Neuronal stem cell (in vitro differentiated cells): ENCODE measurements around the gene CCDC157.

Experiments
- DNase-seq: peaks from one replicate; pipeline ENCODE4 v3.0.0-alpha.2; 2013; ENCODE audit warnings: low spot score
- H2AFZ ChIP-seq: one replicate; pipeline ENCODE4 v1.6.1; 2013; ENCODE audit warnings: mild to moderate bottlenecking, low read length, inconsistent platforms
- H2AK5ac ChIP-seq: 2 replicates; pipeline ENCODE4 v1.6.1; 2013; ENCODE audit warnings: low read depth, mild to moderate bottlenecking, inconsistent platforms, low read length, moderate library complexity, mixed read lengths
- H2BK120ac ChIP-seq: 2 replicates; pipeline ENCODE4 v1.6.1; 2013; ENCODE audit warnings: low read depth, mild to moderate bottlenecking, inconsistent platforms, low read length, moderate library complexity, mixed read lengths
- H2BK12ac ChIP-seq: one replicate; pipeline ENCODE4 v1.6.1; 2013; ENCODE audit warnings: low read length, inconsistent platforms
- H2BK15ac ChIP-seq: 2 replicates; pipeline ENCODE4 v1.6.1; 2013; ENCODE audit warnings: mild to moderate bottlenecking, low read length, inconsistent platforms, mixed read lengths
- H2BK5ac ChIP-seq: one replicate; pipeline ENCODE4 v1.6.1; 2013; ENCODE audit warnings: inconsistent platforms, mild to moderate bottlenecking, low read length, moderate library complexity
- H3K14ac ChIP-seq: one replicate; pipeline ENCODE4 v1.6.1; 2013; ENCODE audit warnings: low read length, inconsistent platforms
- H3K18ac ChIP-seq: 2 replicates; pipeline ENCODE4 v1.6.1; 2013; ENCODE audit warnings: low read length, inconsistent platforms
- H3K23ac ChIP-seq: 2 replicates; pipeline ENCODE4 v1.6.1; 2013; ENCODE audit warnings: low read depth, mild to moderate bottlenecking, mixed read lengths, low read length, inconsistent platforms; ENCODE audit not compliant: poor library complexity
- H3K27ac ChIP-seq: replicated peaks from 3 replicates; pipeline ENCODE4 v1.5.1; 2013; ENCODE audit warnings: low read length, inconsistent platforms
- H3K27me3 ChIP-seq, 3 experiments: 2 replicates each; pipeline ENCODE4 v1.6.1; 2013; ENCODE audit warnings: low read length in 3 of 3, mild to moderate bottlenecking in 2 of 3, inconsistent platforms in 1 of 3, low read depth in 1 of 3, mixed read lengths in 1 of 3, moderate library complexity in 1 of 3; ENCODE audit not compliant: control insufficient read depth in 3 of 3, insufficient read depth in 3 of 3
- H3K36me3 ChIP-seq, 2 donors: replicated peaks in 1 of 2; 2 replicates each; pipeline ENCODE4 v1.6.1; 2013; ENCODE audit warnings: low read length in 2 of 2; ENCODE audit not compliant: control insufficient read depth in 2 of 2, insufficient read depth in 2 of 2
- H3K4ac ChIP-seq: 2 replicates; pipeline ENCODE4 v1.6.1; 2013; ENCODE audit warnings: inconsistent platforms, mild to moderate bottlenecking, low read length, moderate library complexity
- H3K4me1 ChIP-seq, 2 donors: 1 replicate in 1 of 2; 2 replicates in 1 of 2; pipeline ENCODE4 v1.6.1; 2013; ENCODE audit warnings: low read length in 2 of 2, low read depth in 1 of 2; ENCODE audit not compliant: control insufficient read depth in 2 of 2, insufficient read depth in 1 of 2
- H3K4me2 ChIP-seq: one replicate; pipeline ENCODE4 v1.6.1; 2013; ENCODE audit warnings: mild to moderate bottlenecking, low read length, inconsistent platforms; ENCODE audit not compliant: insufficient read depth, poor library complexity, severe bottlenecking
- H3K4me3 ChIP-seq, 2 donors: 2 replicates each; pipeline ENCODE4 v1.5.1; 2013; ENCODE audit warnings: low read length in 2 of 2, mild to moderate bottlenecking in 2 of 2, inconsistent platforms in 1 of 2, moderate library complexity in 1 of 2
- H3K79me1 ChIP-seq: one replicate; pipeline ENCODE4 v1.6.1; 2013; ENCODE audit warnings: low read depth, mild to moderate bottlenecking, inconsistent platforms, low read length, moderate library complexity
- H3K9ac ChIP-seq: one replicate; pipeline ENCODE4 v1.6.1; 2013; ENCODE audit warnings: mild to moderate bottlenecking, low read depth, low read length, inconsistent platforms; ENCODE audit not compliant: poor library complexity
- H3K9me3 ChIP-seq, 2 donors: replicated peaks in 1 of 2; 2 replicates each; pipeline versions ENCODE3 to v1.6.1; 2013; ENCODE audit warnings: low read length in 2 of 2, mild to moderate bottlenecking in 2 of 2, inconsistent platforms in 1 of 2, low read depth in 1 of 2, mixed read lengths in 1 of 2, moderate library complexity in 1 of 2; ENCODE audit not compliant: control insufficient read depth in 2 of 2, insufficient read depth in 1 of 2
- H4K8ac ChIP-seq: one replicate; pipeline ENCODE4 v1.6.1; 2013; ENCODE audit warnings: low read depth, mild to moderate bottlenecking, inconsistent platforms, low read length, moderate library complexity
- H4K91ac ChIP-seq: one replicate; pipeline ENCODE4 v1.6.1; 2013; ENCODE audit warnings: low read length, low read depth, mild to moderate bottlenecking, inconsistent platforms; ENCODE audit not compliant: poor library complexity
- WGBS, 2 donors: extraction: QIAGEN DNeasy Blood & Tissue Kit; methylation state at CpG; one replicate each; pipeline ENCODE4 v1.1.7; 2013; ENCODE audit warnings: missing lambda C conversion rate in 2 of 2, mixed read lengths in 1 of 2; ENCODE audit not compliant: insufficient read length in 2 of 2, insufficient replicate concordance in 1 of 2; ENCODE audit errors: extremely low coverage in 2 of 2; 5-methylcytosine and 5-hydroxymethylcytosine counted together

CCDC157 gene

DNA sequence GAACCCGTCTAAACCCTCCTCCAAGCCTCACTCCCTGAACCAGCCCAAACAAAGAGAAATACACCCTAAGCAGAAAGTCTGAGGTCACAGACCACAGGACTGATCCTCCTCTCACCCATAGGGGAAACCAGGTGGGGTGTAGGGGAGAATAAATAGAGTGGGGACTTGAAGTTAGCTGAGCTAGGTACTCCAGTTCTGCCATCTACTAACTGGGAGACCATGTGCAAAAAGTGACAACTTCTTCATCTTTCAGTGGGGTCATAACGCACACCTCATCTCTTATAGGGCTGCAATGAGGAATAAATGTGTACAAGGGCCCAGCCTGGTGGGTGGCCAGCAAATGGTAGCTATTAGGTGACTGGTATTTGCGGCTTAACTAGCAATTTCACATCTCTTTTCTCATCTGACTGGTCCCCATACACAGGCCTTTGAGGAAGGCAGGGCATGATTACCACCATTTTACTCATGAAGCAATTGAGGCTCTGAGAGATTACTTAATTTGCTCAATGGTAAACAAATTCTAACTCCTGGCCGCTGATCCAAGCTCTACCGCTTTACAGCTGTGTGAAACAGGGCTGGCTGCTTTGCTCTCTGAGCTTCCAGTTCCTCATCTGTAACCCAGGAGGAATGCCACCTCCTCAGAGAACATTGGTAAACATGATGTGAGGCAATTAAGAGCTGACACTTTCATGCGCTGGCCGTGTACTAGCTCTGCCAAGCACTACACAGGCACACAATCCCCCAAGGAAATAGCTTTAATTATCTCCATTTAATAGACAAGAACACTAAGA is 46.7 kb upstream of the CCDC157 start:
- Histone ChIP-seq H4K8ac (no peak overlapping the region), H3K27me3 (no peaks in the 10 kb centered on the region), H3K36me3 (no peaks in the 10 kb centered on the region), H3K4me2 (no peak overlapping the region), H4K91ac (no peak overlapping the region), H3K79me1 (no peaks in the 10 kb centered on the region), H2AFZ (no peak overlapping the region), H3K9me3 (no peaks in the 10 kb centered on the region), H3K4me1 (peaks cover 4 to 6% of the 10 kb centered on the region in 2 donors), H2BK5ac (no peak overlapping the region), H2AK5ac (no peak overlapping the region), H3K23ac (no peak overlapping the region), H3K14ac (no peak overlapping the region), H2BK120ac (no peak overlapping the region), H3K27ac (no peak overlapping the region), H2BK15ac (no peak overlapping the region), H3K4ac (no peak overlapping the region), H3K9ac (no peak overlapping the region), H3K4me3 (no peak overlapping the region), H3K18ac (no peak overlapping the region), H2BK12ac (no peak overlapping the region)
- no CpG with 5 or more reads among the region's 7 CpGs for WGBS, 2 donors
- DNase-seq: no peak

DNA sequence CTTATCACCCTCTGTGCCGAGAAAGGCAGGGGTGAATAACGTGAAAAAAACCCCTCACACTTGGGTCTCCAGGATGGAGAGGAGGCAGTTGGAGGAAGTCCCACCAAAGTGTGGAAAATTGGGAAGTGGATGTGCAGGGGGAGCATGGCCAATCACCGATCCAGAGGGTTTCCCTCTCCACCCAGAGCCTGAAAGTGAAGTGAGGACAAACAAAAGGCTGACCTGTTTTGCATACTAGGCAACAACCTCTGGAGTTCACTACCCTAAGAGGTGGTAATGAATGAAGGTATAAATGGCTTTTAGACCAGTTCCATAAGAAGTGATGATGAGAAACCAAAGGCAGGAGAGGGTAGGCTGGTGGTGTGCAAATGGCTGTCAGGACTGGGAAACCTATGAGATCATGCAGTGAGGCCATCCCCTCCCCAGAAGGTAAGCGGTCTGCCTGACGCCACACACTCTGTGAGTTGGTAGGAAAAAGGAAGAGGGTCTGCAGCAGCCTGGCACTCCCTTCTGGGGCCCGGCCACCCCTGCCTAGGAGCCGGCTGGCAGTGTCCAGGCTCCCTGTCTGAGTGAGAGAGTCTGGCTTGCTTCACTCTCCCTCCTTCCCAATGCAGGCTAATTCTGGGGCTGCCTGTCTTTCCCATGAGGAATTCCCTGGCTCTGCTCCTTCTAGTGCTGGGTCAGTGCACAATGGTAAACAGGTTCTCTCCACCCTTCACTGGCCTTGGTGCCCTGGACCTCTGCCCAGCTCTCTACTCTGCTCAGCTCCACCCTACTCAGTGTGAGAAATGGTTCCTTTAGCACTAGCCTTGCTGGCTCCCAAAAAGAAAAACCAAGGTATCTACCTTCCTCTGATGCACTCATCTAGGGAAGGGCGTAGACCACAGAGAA is 45.7 kb upstream of the CCDC157 start:
- Histone ChIP-seq H2BK15ac (no peak overlapping the region), H2BK12ac (no peak overlapping the region), H3K18ac (no peak overlapping the region), H3K4ac (no peak overlapping the region), H3K27ac (no peak overlapping the region), H3K27me3 (no peaks in the 10 kb centered on the region), H3K23ac (no peak overlapping the region), H3K14ac (no peak overlapping the region), H4K8ac (no peak overlapping the region), H4K91ac (no peak overlapping the region), H3K36me3 (no peaks in the 10 kb centered on the region), H3K79me1 (no peaks in the 10 kb centered on the region), H2AFZ (no peak overlapping the region), H3K9ac (no peak overlapping the region), H2AK5ac (no peak overlapping the region), H3K4me3 (no peak overlapping the region), H2BK120ac (no peak overlapping the region), H3K4me1 (peaks cover 0 to 2% of the 10 kb centered on the region in 2 donors), H2BK5ac (no peak overlapping the region), H3K4me2 (no peak overlapping the region), H3K9me3 (no peaks in the 10 kb centered on the region)
- DNase-seq: no peak
- no CpG with 5 or more reads among the region's 8 CpGs for WGBS, 2 donors

DNA sequence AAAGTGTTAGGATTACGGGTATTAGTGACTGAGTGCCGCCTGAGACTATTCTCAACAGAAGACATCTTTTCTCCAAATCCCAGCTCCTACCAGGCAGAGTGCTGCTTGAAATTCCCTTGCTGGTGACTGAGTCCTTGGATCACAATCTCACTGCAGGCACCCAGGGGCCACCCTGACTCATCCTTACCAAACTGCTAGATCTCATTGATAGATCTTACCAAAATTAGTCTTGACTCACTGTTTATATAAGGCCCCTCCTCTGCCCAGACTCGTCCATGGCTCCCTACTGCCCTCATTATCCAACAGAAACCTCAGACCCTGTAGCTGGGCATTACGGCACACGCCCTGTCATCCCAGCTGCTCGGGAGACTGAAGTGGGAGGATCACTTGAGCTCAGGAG is 44.8 kb upstream of the CCDC157 start:
- Histone ChIP-seq H2AK5ac (no peak overlapping the region), H2BK5ac (no peak overlapping the region), H3K23ac (no peak overlapping the region), H3K14ac (no peak overlapping the region), H3K36me3 (no peaks in the 10 kb centered on the region), H3K9ac (no peak overlapping the region), H2BK120ac (no peak overlapping the region), H2AFZ (no peak overlapping the region), H3K4me3 (no peak overlapping the region), H3K9me3 (no peaks in the 10 kb centered on the region), H3K4me1 (peaks cover 0 to 2% of the 10 kb centered on the region in 2 donors), H4K91ac (no peak overlapping the region), H2BK12ac (no peak overlapping the region), H3K27ac (no peak overlapping the region), H3K27me3 (no peaks in the 10 kb centered on the region), H3K79me1 (no peaks in the 10 kb centered on the region), H3K4me2 (no peak overlapping the region), H3K18ac (no peak overlapping the region), H4K8ac (no peak overlapping the region), H2BK15ac (no peak overlapping the region), H3K4ac (no peak overlapping the region)
- DNase-seq: no peak
- WGBS, 2 donors: no CpG with 5 or more reads among the region's 6 CpGs
